Stimulated activated CD4-positive, alpha-beta T cell treated with anti-CD3 and anti-CD28 coated beads, Interleukin-15, amount 100 ng/mL, for 48 hours (primary cell): Measurements from ENCODE around the gene PRSS33.

Experiments used
- DNase-seq, 2 donors: peaks; one replicate each; pipeline ENCODE4 v3.0.0-alpha.2; 2020; ENCODE audit warnings: low read depth in 2 of 2

The PRSS33 gene

GRCh38 chr16:2820836-2821486, 33.6 kb upstream of the PRSS33 start:
- DNase-seq: no peak

GRCh38 chr16:2819939-2820835, 32.8 kb upstream of the PRSS33 start:
- no peak for DNase-seq

DNA sequence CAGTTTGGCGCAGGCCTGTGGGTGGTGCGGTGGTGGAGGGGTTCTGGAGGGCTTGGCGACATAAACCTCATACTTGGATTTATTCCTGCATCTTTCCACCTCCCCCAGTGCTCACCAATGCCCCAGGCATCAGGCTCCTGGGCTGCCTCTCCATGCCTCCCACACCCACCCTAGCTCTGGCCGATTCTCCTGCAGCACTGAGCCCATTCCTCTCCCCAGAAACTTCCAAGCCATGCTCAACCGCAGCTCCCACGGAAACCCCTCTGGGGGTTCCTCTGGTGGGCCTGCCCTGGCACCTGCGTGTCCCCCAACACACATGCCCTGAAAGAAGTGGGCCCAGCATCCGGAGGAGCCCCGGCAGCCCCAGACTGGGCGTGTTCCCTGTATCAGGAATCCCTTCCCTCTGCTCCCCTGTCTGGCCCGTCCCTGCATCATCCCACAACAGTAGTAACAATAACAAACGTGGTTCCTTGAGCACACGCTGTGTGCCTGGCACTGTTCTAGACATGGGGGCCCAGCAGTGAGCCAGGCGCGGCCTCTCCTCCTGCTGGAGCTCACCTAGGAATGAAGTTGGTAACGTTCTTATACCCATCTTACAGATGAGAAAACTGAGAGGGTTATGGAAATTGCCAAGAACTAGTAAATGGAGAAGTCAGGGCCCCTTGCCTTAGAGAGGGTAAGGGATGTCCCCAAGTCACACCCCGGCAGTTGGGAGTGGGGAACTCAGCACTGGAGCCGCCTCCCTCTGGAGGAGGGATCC, 32.0 kb upstream of the PRSS33 start:
- DNase-seq: no peak

DNA sequence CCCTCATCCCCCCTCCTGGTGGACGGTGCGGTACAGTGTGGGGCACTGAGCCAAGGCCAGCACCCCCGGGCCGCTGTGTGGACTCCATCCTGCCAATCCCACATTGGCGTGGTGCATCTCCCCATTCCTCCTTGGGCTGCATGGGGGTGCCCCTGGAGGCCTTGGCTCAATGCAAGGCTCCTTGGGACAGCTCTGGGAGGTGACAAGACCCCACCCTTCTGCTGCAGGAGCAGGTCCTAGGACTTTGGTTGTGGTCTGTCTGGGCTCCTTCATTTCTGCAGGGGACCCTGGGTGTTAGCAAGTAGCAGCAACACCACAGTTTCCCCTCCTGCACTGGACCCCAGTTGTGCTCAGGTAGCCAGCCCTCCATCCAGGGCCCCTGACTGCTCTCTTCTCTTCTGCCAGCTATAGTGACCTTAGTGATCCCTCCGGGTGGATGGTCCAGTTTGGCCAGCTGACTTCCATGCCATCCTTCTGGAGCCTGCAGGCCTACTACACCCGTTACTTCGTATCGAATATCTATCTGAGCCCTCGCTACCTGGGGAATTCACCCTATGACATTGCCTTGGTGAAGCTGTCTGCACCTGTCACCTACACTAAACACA, 31.0 kb upstream of the PRSS33 start:
- no peak for DNase-seq

DNA sequence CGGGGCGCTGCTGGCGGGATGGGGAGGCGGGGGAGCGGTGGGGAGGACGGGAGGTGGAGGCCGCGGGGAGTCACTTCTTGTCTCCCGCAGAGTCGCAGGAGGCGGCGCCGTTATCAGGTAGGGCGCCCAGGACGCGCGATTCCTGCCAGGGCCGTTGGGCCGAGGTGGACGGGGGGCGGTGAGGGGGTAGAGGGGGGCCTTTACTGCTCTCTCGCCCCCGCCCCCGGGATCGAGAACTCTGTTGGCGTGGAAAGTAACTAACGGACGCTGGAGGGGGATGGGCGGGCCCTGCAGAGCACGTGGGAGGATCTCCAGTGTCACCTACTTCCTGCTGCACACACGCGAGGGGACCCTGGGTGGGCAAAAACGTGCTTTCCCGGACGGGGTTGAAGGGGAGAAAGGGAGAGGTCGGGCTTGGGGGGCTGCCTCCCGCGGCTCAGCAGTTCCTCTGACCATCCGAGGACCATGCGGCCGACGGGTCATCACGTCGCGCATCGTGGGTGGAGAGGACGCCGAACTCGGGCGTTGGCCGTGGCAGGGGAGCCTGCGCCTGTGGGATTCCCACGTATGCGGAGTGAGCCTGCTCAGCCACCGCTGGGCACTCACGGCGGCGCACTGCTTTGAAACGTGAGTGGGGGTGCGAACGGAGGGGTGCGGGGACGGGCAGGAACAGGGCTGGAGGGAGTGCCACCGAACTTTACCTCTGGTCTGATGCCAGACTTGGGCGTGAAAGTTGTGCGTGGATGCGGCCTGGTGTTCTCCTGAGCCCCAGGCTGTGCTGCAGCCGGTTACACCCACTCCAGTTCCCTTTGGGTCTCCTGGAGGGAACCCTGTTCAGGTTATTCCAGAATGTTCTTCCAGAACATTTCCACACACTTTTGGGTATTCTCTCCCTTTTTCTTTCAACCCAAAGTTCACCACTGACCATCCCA, 30.2 kb upstream of the PRSS33 start:
- DNase-seq: no peak

GRCh38 chr16:2816751-2817339, 29.5 kb upstream of the PRSS33 start, which contains the start of gene PRSS21:
PRSS21 (plus strand) TSS chr16:2817237; CDS start chr16:2817269, 32 bp downstream.
- peak in 1 of 2 donors; percentile 25 for DNase-seq

DNA sequence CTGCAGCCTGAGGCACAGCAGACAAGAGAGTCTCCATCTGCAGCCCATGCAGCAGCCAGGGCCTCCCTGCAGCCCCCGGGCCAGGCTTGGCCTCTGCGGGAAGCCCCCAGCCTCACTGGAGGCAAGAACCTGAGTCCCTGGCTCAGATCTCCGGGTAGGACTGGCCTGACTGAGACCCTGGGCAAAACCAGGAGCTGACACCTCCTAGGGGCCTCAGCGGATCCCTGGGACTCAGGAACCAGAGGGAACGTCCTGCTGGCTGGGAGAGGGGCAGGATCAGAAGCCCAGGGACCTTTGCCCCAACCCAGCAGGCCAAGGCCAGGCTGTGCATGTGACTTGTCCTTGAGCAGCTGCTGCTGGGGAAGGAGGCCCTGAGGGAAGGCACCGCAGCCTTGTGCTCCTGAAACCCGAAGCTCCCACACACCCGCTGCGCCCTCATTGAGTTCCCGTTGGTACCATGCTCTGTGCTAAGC, 28.0 kb upstream of the PRSS33 start:
- DNase-seq: no peak

DNA sequence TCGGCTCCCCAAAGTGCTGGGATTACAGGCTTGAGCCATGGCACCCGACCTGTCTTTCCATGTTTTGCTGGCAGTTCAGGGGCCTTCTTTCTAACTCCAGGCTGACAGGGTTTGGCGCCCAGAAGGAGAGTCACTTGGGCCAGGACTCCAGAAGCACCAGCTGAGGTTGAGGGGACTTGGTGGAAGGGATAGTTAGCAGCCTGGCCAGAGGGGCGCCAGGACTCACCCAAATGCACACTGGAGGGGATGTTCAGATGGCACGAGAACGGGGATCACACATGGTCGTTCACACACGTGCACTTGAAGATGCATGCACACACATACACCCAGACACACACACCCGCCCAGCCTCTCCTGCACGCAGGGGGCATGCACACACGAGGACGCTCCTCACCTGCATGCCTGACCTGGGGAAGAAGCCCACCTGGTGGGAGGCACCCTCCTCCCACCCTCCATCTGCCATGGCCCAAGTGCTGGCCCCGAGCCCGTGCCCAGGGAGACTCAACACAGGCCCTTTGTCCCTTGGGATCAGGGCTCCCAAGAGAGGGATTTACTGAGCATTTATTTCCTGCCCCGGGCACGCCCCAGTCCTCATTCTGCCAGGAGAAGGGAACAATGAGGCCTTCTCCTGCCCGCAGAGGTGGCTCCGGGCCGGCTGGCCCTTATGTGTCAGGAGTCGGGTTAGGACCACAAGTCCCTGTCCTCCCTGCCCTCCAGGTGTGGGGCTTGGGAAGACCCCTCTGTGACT, 27.4 kb upstream of the PRSS33 start:
- DNase-seq: no peak

DNA sequence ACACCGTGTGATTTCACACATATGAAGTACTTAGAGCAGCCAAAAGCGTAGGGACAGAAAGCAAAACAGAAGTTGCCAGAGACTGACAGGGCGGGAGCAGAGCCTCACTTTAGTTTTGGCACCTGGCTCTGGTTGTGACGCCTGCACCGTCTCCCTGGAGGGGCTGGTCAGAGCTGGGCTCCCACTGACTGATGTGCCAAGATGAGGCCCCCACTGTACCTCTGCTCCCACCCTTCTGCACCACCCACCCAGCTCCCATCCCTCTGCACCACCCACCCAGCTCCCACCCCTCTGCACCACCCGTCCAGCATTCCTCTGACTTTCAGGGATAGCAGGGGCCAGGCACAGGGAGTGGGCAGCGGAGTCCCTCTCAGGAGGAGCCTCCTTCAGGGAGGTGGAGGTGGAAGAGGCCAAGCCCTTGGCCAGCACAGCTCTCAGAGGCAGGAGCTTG, 26.4 kb upstream of the PRSS33 start:
- no peak for DNase-seq

DNA sequence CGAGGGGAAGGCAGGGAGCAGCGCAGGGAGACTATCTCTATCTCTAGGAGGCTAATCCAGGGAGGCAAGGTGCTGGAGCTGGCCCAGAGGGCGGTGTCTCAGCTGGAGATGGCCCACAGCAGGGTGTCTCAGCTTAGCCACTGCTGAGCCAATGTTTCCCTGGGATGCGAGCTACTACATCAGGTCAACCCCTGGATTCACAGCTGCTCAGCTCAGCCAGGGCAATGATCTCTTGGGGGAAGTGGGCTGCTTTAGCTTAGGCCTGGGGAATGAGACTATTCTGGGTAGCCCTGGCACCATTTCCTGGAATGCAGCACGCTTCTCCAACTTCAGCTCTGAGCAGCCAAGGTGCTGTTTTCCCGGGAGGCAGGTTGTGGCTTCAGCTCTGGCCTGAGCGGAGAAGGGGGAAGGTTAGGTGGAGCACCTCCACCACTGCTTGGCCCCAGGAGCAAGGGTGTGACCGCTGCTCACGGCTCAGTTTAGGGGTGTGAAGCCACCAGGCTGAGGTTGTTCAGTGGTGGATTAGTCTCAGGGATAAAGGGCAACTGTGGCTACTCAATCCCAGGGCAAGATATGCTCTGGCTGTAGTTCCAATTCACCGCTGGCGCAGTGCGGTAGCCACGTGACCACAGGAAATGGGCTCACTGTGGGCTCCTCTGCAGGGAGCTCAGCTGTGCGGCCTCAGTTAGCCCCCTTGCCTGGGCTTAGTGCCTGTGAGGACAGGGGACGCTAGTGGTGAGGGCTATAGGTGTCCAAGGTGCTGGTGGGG, 24.5 kb upstream of the PRSS33 start:
- no peak for DNase-seq

- DNase-seq: no peak
Observed at GRCh38 chr16:2810651-2811050, 23.3 kb upstream of the PRSS33 start.

- DNase-seq: no peak
Observed at GRCh38 chr16:2809149-2809760, 21.9 kb upstream of the PRSS33 start.

DNA sequence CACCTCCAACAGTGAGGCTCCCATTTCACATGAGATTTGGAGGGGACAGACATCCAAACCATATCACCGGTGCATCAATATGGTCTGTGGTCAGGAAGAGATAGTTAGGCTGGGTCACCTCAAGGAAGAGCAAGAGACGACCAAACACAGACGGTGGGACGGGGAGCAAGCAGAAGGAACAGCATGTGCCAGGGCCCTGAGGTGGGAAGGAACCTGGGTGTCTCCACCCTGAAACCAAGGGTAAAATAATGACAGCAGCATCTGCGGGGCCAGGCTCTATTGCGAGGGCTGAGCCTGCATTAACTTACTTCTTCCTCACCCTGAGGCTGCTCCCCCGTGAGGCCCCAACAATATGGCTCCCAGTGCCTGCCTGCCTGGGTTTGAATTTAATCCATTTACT, 20.8 kb upstream of the PRSS33 start:
- DNase-seq: no peak

DNA sequence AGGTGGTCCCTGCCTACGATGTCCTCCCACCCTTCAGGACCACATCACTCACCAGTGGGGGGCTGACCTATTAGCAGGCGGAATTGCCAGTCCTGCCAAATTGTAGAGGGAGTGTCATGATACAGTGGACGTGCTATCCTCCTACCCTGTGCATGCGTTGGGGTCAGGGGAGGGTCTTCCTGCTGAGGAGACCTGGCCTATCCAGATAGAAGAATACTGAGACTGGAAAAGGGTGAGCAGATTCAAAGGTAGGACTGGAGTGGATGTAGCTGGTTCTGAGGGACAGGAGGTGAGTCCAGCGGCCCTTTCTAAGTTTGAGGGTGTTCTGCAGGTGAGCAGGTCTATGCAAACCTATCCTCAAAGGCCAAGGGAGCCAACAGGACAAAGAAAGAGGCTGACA, 18.9 kb upstream of the PRSS33 start:
- no peak for DNase-seq

- no peak for DNase-seq
Observed at GRCh38 chr16:2804728-2805127, 17.4 kb upstream of the PRSS33 start.

DNA sequence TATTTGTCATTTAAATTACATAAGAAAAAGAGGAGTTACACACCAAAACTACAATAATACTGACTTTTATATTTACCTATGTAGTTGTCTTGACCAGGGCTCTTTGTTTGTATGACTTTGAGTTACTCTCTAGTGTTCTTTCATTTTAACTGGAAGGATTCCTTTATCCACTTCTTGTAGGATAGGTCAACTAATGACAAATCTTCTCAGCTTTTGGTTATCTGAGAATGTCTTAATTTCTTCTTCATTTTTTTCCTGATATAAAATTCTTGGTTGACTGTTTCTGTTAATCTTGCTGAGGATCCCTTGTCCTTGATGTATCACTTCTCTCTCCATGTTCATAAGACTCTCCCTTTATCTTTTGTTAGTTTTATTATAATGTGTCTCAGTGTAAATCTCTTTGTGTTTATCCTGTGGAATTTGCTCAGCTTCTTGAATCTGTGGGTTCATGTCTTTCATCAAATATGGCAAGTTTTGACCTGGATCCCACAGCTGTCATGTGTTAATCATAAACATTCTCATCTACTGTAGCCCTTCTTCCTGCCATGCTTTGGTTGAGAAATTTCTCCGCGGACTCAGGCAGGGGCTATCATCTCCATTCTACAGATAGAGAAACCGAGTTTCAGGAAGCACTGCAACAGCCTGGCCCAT, 16.3 kb upstream of the PRSS33 start:
- no peak for DNase-seq

GRCh38 chr16:2799859-2800226, 12.5 kb upstream of the PRSS33 start:
- DNase-seq: no peak
